Measurements from ENCODE around the gene ZFP1.

The ZFP1 gene

DNA sequence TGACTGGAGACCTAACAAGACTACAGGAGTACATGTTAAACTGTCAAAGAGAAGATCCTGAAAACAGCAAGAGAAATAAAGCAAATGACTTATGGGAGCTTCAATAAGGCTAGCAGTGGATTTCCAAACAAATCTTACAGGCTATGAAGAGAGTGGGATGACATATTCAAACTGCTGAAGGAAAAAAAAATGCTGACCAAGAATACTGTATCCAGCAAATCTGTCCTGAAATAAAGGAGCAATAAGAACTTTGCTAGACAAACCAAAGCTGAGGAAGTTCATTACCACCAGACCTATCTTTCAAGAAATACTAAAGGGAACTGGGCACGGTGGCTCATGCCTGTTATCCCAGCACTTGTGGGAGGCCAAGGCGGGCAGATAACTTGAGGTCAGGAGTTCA is 28.6 kb downstream of the ZFP1 start:
- no peak for ATAC-seq
- DNase-seq (ENCODE audit: low spot score in 2 of 2) = no peak
- Mint-ChIP-seq H3K36me3 (no peaks in the 10 kb centered on the region), H3K4me3 (no peak overlapping the region), H3K27ac (no peak overlapping the region), H3K9me3 (peaks cover 39% of the 10 kb centered on the region), H3K4me1 (no peaks in the 10 kb centered on the region)

DNA sequence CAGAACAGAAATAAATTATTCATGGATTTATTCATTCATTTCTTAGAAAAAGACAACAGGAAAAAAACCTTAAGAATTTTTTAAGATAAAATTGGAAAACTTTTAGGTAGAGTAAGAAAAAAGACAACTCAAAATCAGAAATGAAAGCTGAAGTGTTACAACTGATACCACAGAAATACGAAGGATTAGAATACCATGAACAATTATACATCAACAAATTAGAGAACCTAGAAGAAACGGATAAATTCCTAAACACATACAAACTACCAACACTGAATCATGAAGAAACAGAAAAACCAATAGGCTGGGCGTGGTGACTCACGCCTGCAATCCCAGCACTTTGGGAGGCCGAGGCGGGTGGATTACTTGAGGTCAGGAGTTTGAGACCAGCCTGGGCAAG is 30.9 kb downstream of the ZFP1 start:
- Mint-ChIP-seq H3K27ac (no peak overlapping the region), H3K36me3 (no peaks in the 10 kb centered on the region), H3K4me3 (no peak overlapping the region), H3K9me3 (peaks cover 22% of the 10 kb centered on the region), H3K4me1 (no peaks in the 10 kb centered on the region)
- no peak for DNase-seq (ENCODE audit: low spot score in 2 of 2)
- ATAC-seq = no peak

DNA sequence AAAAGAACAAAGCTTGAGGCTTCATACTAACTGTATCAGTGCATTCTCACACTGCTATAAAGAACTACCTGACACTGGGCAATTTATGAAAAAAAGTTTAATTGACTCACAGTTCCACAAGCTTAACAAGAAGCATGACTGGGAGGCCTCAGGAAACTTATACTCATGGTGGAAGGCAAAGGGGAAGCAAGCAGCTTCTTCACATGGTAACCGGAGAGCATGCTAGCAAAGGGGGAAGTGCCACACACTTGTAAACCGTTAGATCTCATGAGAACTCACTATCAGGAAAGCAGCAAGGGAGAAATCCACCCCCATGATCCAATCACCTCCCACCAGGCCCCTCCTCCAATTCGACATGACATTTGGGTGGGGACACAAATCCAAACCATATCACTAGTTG is 33.3 kb downstream of the ZFP1 start:
- H3K36me3 Mint-ChIP-seq = no peaks in the 10 kb centered on the region
- no peaks in the 10 kb centered on the region for H3K4me1 Mint-ChIP-seq
- H3K4me3 Mint-ChIP-seq = no peak overlapping the region
- no peak for ATAC-seq
- DNase-seq (ENCODE audit: low spot score in 2 of 2) = no peak
- H3K27ac Mint-ChIP-seq = no peak overlapping the region
- peaks cover 12% of the 10 kb centered on the region for H3K9me3 Mint-ChIP-seq

DNA sequence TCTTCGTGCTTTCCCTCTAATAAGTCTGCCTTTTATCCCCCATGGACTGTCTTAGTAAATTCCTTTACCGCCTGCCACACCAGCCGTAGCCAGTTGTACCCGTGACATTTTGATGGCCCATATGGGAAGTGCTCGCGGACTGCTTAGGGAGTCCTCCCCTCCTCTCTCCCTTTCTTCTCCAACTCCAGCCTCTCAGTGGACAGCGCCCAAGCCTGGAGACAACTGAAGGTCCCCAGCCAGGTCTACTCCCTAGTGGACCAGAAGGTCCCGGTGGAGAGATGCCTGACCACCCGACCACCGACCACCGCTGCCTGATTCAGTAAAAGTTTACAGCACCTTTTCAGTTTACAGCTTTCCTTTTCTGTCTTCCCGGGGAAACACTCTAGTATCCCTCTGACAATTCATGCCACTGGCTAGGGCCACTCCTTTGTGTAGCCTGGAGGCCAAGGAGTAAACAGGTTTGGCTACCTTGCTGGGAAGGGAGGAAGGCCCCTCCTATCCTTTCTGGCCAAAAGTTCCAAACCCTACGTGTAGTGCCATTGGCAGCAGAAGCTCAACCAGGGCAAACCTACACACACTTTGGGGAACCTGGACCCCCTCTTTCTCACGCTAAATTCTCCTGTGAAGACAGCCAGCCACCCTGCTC is 40.6 kb downstream of the ZFP1 start:
- no peak for ATAC-seq

DNA sequence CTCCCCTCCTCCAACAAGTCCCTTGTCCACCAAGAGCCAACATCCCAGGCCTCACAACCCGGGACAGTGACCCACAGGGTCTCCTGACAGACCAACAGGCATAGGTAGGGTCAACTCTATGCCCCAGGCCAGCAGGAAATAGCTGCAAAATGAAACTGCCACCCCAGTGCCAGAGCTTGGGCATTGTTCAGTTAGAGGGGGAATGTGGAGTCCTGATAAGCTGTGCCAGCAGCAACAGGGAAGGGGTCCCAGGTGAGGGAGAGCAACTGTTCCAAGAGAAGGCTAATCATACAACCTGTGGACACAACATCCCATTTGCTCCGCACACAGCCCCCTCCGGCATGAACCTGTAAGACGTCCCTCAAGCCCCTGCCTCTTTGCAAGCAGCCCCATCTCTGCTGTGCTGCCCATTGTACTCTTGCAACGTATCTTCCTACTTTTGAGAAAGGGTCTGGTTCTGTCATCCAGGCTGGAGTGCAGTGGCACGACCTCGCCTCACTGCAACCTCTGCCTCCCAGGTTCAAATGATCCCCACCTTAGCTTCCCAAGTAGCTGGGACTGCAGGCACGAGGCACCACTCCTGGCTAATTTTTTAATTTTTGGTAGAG is 41.4 kb downstream of the ZFP1 start:
- Mint-ChIP-seq H3K4me1 (no peaks in the 10 kb centered on the region), H3K27ac (no peak overlapping the region), H3K4me3 (no peak overlapping the region), H3K36me3 (no peaks in the 10 kb centered on the region), H3K9me3 (no peaks in the 10 kb centered on the region)
- DNase-seq (ENCODE audit: low spot score in 2 of 2) = no peak
- no peak for ATAC-seq

More for the DNA sequence above, 40.6 kb downstream of the ZFP1 start:
- Mint-ChIP-seq H3K9me3 (no peaks in the 10 kb centered on the region), H3K4me1 (no peaks in the 10 kb centered on the region), H3K4me3 (no peak overlapping the region), H3K27ac (no peak overlapping the region), H3K36me3 (no peaks in the 10 kb centered on the region)
- no peak for DNase-seq (ENCODE audit: low spot score in 2 of 2)

DNA sequence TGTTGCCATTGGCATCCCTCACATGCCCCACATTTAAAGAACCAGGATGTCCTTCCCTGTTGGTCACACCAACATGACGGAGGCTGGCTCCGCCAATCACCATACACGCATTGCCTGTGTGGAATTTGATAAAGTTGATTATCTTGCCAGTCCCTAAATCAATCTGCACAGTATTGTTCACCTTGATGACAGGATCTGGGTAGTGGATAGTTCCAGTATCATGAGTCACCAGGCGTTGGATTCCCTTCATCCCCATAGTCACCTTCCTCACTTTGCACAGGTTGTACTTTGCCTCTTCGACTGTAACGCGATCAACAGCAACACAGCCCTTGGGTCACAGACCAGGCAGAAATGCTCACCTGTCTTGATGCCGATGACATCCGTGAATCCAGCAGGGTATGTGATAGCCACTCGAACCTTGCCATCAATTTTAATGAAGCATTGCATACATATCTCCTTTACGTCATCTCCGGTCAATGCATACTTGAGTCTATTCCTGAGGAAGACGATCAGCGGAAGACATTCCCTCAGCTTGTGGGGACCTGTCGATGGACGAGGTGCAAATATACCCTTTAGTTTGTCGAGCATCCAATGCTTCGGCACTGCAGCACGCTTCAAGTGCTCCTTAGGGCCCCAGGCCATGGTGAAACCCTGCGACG is 44.4 kb downstream of the ZFP1 start:
- Mint-ChIP-seq H3K27ac (no peak overlapping the region), H3K9me3 (no peaks in the 10 kb centered on the region), H3K4me1 (peaks cover 3% of the 10 kb centered on the region), H3K36me3 (no peaks in the 10 kb centered on the region), H3K4me3 (no peak overlapping the region)
- ATAC-seq (no peak), DNase-seq (ENCODE audit: low spot score in 2 of 2) (no peak)

DNA sequence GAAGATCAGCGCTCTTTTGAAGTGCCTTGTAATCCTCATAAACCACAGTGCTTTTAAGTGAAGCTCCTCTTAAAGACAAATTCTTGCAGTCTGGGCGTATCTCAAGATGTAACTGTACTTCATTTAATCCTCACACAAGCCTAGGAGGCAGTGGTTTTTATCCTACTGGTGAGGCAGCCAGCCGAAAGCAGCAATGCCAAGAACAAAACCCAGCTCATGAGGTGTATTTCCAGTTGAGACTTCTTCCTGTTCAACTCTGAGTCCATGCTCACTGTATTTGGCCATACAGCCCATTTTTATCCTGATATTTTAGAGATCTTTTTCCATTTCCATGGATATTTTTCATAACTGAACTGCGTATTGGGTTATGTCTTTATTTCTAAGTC is 44.9 kb downstream of the ZFP1 start:
- no peaks in the 10 kb centered on the region for H3K9me3 Mint-ChIP-seq
- H3K4me1 Mint-ChIP-seq = peaks cover 7% of the 10 kb centered on the region
- no peaks in the 10 kb centered on the region for H3K36me3 Mint-ChIP-seq
- no peak overlapping the region for H3K27ac Mint-ChIP-seq
- DNase-seq (ENCODE audit: low spot score in 2 of 2) (no peak), ATAC-seq (no peak)
- no peak overlapping the region for H3K4me3 Mint-ChIP-seq

DNA sequence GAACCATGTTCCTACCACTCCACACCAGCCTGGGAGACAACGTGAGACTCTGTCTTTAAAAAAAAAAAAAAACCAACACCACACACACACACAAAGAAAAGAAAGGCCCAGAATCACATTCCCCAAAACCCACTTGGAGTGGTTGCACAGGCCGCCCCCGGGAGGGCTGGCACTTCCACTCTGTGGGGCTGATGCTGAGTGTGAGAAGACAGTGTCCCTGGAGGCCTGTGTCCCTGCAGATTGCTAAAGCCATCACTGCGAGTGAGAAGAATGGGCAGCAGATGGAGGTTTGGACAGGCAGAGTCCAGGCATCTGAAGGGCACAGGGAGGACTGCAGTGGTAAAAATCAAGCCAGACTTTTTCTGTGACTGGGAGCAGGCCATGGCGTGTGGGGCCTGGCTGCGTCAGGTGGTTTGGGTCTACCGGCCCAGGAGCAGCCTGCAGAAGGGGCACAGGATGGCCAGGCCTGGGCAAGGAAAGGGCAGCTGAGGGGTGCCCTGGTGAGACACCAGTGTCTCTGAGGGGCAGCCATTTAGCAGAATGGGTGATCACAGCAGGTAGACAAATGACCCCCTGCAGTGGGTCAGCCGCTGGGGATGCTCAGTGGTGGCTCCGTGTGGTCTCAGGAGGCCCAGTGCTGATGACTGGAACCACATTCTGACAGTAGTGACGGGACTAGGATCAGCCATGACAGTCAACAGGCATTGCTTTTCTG is 45.6 kb downstream of the ZFP1 start:
- Mint-ChIP-seq H3K9me3 (no peaks in the 10 kb centered on the region), H3K4me3 (no peak overlapping the region), H3K36me3 (no peaks in the 10 kb centered on the region), H3K27ac (no peak overlapping the region), H3K4me1 (peaks cover 7% of the 10 kb centered on the region)
- DNase-seq (ENCODE audit: low spot score in 2 of 2) (no peak), ATAC-seq (no peak)

DNA sequence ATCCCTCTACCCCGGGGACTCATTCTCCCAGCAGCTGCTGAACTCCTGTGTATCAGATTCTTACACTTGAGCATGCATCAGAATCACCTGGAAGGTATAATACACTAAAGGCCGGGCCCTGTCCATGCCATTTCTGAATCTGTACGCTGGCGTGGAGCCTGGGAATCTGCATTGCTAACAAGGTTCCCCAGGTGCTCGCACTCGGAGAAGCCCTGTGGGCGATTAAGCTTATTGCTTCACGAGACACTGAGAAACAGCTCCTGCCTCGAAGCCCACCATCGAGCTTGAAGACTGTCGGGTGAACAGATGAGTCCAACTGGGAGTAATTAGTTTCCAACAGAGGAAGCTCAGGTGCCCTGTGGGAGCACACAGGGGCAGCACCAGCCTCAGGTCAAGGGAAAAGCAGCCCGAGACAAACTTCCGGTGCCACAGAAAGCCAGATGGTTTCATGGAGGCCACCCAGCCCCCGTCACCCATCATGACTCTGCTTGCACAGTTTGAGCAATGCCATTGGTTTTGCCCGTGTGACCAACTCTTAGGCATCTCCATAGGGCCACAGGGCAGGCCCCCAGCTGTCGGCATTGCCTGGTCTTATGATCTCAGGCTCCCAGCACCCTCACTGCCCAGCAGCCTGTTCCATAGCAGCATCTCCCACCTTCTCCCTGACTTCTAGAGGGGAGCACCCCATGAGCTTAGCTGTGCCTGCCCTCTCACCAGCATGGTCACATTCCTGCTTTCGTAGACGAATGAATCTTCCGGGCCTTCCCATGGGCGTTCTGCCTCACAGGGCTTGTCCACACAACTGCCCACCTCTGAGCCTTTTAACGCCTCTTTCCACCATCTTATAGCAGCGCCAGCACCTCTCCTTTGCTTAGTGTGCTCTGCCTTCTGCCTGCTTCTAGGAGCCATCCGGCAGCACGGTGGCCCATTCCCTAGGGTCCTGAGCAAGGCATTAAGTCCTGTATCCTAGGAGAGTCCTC is 47.8 kb downstream of the ZFP1 start:
- DNase-seq (ENCODE audit: low spot score in 2 of 2) = no peak
- Mint-ChIP-seq H3K9me3 (no peaks in the 10 kb centered on the region), H3K36me3 (no peaks in the 10 kb centered on the region), H3K4me1 (peaks cover 15% of the 10 kb centered on the region), H3K27ac (no peak overlapping the region), H3K4me3 (no peak overlapping the region)
- ATAC-seq = no peak

DNA sequence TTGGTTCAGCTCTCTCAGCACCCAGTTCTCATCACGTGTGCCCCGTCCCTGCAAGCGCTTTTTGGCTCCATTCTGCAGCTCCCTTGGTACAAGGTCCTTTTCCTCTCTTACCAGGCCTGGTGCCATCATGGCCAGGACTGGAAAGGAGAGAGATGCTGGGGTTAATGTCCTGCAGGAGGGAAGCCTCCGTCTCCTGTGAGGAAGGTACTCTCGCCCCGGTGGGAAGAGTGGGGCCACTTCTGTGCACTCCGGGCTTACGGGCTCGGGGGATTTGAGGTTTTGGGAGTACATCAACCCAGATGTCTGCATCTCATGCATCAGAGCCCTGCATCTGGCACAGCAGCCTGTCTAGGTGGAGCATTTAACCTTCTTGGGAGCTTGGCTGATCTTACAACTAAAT is 48.5 kb downstream of the ZFP1 start:
- no peak for ATAC-seq
- DNase-seq (ENCODE audit: low spot score in 2 of 2) = no peak

DNA sequence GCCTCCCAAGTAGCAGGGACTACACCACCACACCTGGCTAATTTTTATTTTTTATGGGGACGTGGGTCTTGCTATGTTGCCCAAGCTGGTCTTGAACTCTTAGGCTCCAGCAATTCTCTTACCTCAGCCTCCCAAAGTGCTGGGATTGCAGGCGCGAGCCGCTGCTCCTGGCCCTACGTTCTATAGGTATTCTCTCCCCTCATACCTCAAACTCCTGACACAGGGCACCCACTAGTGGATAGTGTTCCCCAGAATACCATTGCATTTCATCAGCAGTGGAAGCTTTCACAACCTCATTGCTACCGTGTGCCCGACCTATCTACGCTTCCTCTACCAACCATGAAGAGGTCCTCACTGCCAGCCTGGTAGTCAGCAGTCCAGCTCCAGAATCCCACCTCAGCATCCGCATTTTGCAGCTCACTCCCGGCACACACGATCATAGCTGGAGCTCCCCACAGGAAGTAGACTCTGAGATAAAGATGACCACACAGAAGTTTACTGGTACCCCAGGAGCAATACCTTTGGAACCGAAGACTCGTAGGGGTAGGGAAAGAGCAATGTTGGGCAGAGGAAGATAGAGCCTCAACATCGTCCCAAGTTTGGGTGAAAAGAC is 49.3 kb downstream of the ZFP1 start:
- Mint-ChIP-seq H3K36me3 (no peaks in the 10 kb centered on the region), H3K9me3 (no peaks in the 10 kb centered on the region), H3K4me1 (peaks cover 18% of the 10 kb centered on the region), H3K27ac (no peak overlapping the region), H3K4me3 (no peak overlapping the region)
- ATAC-seq (no peak), DNase-seq (ENCODE audit: low spot score in 2 of 2) (no peak)

More for the DNA sequence above, 48.5 kb downstream of the ZFP1 start:
- peaks cover 18% of the 10 kb centered on the region for H3K4me1 Mint-ChIP-seq
- no peaks in the 10 kb centered on the region for H3K36me3 Mint-ChIP-seq
- no peak overlapping the region for H3K27ac Mint-ChIP-seq
- no peak overlapping the region for H3K4me3 Mint-ChIP-seq
- H3K9me3 Mint-ChIP-seq = no peaks in the 10 kb centered on the region

DNA sequence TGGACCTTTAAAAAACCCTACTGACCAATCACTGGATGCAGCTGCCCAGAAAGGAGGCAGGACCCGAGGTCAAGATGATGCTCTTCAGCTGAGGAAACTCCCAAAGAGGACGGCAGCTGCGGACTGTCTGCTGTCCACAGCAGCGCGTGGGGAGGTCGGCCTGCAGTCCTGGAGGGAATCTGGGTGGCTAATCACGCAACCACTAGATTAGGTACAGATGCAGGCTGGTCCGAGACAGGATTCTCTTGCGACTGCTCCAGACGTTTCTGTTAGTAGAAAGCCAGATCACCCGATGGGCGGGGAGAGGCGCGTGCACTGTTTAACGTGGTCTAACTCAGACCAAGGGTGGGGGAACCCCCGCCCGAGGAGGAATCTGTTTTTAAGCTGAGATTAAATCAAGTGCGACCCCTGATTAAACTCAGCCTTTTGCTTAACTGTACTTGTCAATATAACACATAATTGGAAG is 49.8 kb downstream of the ZFP1 start:
- no peak overlapping the region for H3K27ac Mint-ChIP-seq
- H3K9me3 Mint-ChIP-seq = no peaks in the 10 kb centered on the region
- DNase-seq (ENCODE audit: low spot score in 2 of 2) (no peak), ATAC-seq (no peak)
- H3K36me3 Mint-ChIP-seq = no peaks in the 10 kb centered on the region
- peaks cover 18% of the 10 kb centered on the region for H3K4me1 Mint-ChIP-seq
- no peak overlapping the region for H3K4me3 Mint-ChIP-seq

DNA sequence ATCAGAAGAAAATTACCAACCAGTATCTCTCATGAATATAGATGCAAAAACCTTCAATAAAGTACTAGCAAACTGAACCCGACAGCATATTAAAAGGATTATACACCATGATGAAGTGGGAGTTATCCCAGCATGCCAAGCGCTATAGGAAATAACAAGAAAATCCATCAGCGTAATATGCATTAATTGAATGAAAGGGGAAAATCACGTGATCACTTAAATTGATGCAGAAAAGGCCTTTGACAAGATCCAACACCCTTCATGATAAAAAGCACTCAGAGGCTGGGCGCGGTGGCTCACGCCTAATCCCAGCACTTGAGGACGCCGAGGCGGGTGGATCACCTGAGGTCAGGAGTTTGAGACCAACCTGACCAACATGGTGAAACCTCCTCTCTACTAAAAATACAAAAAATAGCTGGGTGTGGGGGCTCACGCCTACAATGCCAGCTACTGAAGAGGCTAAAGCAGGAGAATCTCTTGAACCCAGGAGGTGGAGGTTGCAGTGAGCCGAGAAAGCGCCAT is 53.8 kb downstream of the ZFP1 start:
- ATAC-seq (no peak), DNase-seq (ENCODE audit: low spot score in 2 of 2) (no peak)
- Mint-ChIP-seq H3K27ac (no peak overlapping the region), H3K4me3 (no peak overlapping the region), H3K36me3 (no peaks in the 10 kb centered on the region), H3K9me3 (no peaks in the 10 kb centered on the region), H3K4me1 (peaks cover 18% of the 10 kb centered on the region)

DNA sequence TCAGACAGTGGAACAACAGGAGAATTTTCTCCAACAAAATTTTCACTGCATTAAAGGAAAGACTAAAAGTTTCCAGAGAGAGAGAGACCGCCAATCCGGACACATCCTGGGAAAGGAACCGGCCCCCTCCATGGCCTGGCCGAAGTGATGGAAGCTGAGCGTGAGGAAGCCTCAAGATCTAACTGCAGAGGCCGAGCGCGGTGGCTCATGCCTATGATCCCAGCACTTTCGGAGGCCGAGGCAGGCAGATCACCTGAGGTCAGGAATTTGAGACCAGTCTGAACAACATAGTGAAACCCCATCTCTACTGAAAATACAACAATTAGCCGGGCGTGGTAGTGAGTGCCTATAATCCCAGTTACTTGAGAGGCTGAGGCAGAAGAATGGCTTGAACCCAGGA is 54.8 kb downstream of the ZFP1 start:
- no peak overlapping the region for H3K4me3 Mint-ChIP-seq
- H3K9me3 Mint-ChIP-seq = no peaks in the 10 kb centered on the region
- peaks cover 12% of the 10 kb centered on the region for H3K4me1 Mint-ChIP-seq
- ATAC-seq (no peak), DNase-seq (ENCODE audit: low spot score in 2 of 2) (no peak)
- no peak overlapping the region for H3K27ac Mint-ChIP-seq
- no peaks in the 10 kb centered on the region for H3K36me3 Mint-ChIP-seq
